Endothelial cell of umbilical vein (primary cell): ENCODE measurements around the gene USP46. TPM values are rescaled to one million over a fixed set of nuclear protein-coding genes. Genes with fewer than 3 reads are reported as not detected.

Source experiments
- BruUV-seq: library from RNA; stranded (reverse); fragments of 400-500 nt; replicated peaks from 2 replicates; lab custom pipeline; 2021; lab: Mats Ljungman, UMichigan
- CTCF ChIA-PET: fragments of 300-600, 350-600 bp; sonication (Branson Sonifier 250); formaldehyde crosslinking; loops from one replicate; lab custom pipeline; 2021; ENCODE audit warnings: antibody characterized with exemption, inconsistent platforms; lab: Charles Lee
- POLR2A ChIA-PET: fragments of 300-600, 350-600 bp; sonication (Branson Sonifier 250); formaldehyde crosslinking; loops from one replicate; lab custom pipeline; 2021; ENCODE audit warnings: antibody characterized with exemption, inconsistent platforms; lab: Charles Lee
- DNase-seq: peaks from one replicate; pipeline ENCODE4 v3.0.0-alpha.2; 2011; ENCODE audit warnings: low read depth, low spot score
- FAIRE-seq: peaks from 2 replicates; lab custom pipeline; 2011; peaks lifted over from hg19 to GRCh38; lab: Jason Lieb, UNC
- H2AFZ ChIP-seq: 2 replicates; pipeline ENCODE4 v1.6.0; 2012; ENCODE audit warnings: low read depth, low read length, control low read depth, inconsistent platforms
- H3K27ac ChIP-seq: 2 replicates; pipeline ENCODE4 v1.5.1; 2011; ENCODE audit warnings: low read depth, mild to moderate bottlenecking, control low read depth, low read length, moderate library complexity; ENCODE audit not compliant: insufficient read depth
- H3K27me3 ChIP-seq, 2 experiments: 2 replicates each; pipeline versions ENCODE4 v1.6.0 to v1.6.1; 2011; ENCODE audit warnings: low read length in 2 of 2, mixed read lengths in 1 of 2; ENCODE audit not compliant: control insufficient read depth in 2 of 2, insufficient read depth in 2 of 2
- H3K36me3 ChIP-seq, 2 experiments: 2 replicates in 1 of 2; 3 replicates in 1 of 2; pipeline ENCODE4 v1.5.1; 2011; ENCODE audit warnings: low read length in 2 of 2, mild to moderate bottlenecking in 1 of 2, moderate library complexity in 1 of 2; ENCODE audit not compliant: control insufficient read depth in 2 of 2, insufficient read depth in 2 of 2; ENCODE audit errors: extremely low read depth in 1 of 2
- H3K4me1 ChIP-seq: 3 replicates; pipeline ENCODE4 v1.5.1; 2011; ENCODE audit warnings: mild to moderate bottlenecking, low read length; ENCODE audit not compliant: control insufficient read depth, insufficient read depth; ENCODE audit errors: extremely low read depth
- H3K4me2 ChIP-seq: 2 replicates; pipeline ENCODE4 v1.6.1; 2011; ENCODE audit warnings: low read length, control low read depth, mixed read lengths; ENCODE audit not compliant: insufficient read depth
- H3K4me3 ChIP-seq, 3 experiments: fragments of 200-600 bp in 1 of 3; sonication (generic), shearing (Covaris generic) in 1 of 3; replicated peaks in 1 of 3; 2 replicates each; pipeline ENCODE4 v1.5.1; 2011 to 2016; ENCODE audit warnings: control low read depth in 3 of 3, low read length in 3 of 3, mild to moderate bottlenecking in 2 of 3, inconsistent platforms in 1 of 3, low read depth in 1 of 3, moderate library complexity in 1 of 3; ENCODE audit not compliant: insufficient read depth in 1 of 3
- H3K79me2 ChIP-seq: 2 replicates; pipeline ENCODE4 v1.6.0; 2012; ENCODE audit warnings: low read length, inconsistent platforms; ENCODE audit not compliant: control insufficient read depth, insufficient read depth
- H3K9ac ChIP-seq: replicated peaks from 2 replicates; pipeline ENCODE3; 2011; ENCODE audit warnings: low read length, control low read depth; ENCODE audit not compliant: insufficient read depth; ENCODE audit errors: extremely low read depth
- H3K9me1 ChIP-seq: replicated peaks from 3 replicates; pipeline ENCODE4 v1.6.0; 2011; ENCODE audit warnings: mild to moderate bottlenecking, low read length; ENCODE audit not compliant: control insufficient read depth, insufficient read depth; ENCODE audit errors: extremely low read depth
- H3K9me3 ChIP-seq: replicated peaks from 2 replicates; pipeline ENCODE4 v1.5.1; 2012; ENCODE audit warnings: low read length, inconsistent platforms; ENCODE audit not compliant: control insufficient read depth, insufficient read depth
- H4K20me1 ChIP-seq: replicated peaks from 2 replicates; pipeline ENCODE3; 2011; ENCODE audit warnings: mild to moderate bottlenecking, low read length; ENCODE audit not compliant: control insufficient read depth, insufficient read depth; ENCODE audit errors: extremely low read depth
- CTCF ChIP-seq, 2 donors: IDR thresholded peaks; 1 replicate in 1 of 2; 2 replicates in 1 of 2; pipeline ENCODE4 v1.5.1; 2011; ENCODE audit warnings: low read length in 2 of 2, mild to moderate bottlenecking in 2 of 2, moderate library complexity in 2 of 2, control low read depth in 1 of 2, inconsistent platforms in 1 of 2, low read depth in 1 of 2; ENCODE audit not compliant: insufficient read depth in 1 of 2; ENCODE audit errors: extremely low read depth in 1 of 2
- EZH2 ChIP-seq: IDR thresholded peaks from 2 replicates; pipeline ENCODE4 v1.6.1; 2012; ENCODE audit warnings: borderline replicate concordance, low read depth, mild to moderate bottlenecking, moderate library complexity, low read length, inconsistent platforms; ENCODE audit not compliant: severe bottlenecking
- FOS ChIP-seq: IDR thresholded peaks from 2 replicates; pipeline ENCODE4 v1.6.1; 2011; ENCODE audit warnings: mild to moderate bottlenecking, low read length, moderate library complexity, borderline replicate concordance; ENCODE audit not compliant: insufficient read depth
- GATA2 ChIP-seq: IDR thresholded peaks from 2 replicates; pipeline ENCODE4 v1.7.0; 2011; ENCODE audit warnings: low read depth, mild to moderate bottlenecking, moderate library complexity, mixed read lengths, low read length; ENCODE audit not compliant: insufficient read length, insufficient read depth
- JUN ChIP-seq: IDR thresholded peaks from 2 replicates; pipeline ENCODE4 v1.6.1; 2011; ENCODE audit warnings: borderline replicate concordance, low read depth; ENCODE audit not compliant: insufficient read length, insufficient read depth
- MAX ChIP-seq: IDR thresholded peaks from 2 replicates; pipeline ENCODE4 v1.6.1; 2011; ENCODE audit not compliant: insufficient read depth, insufficient read length
- MYC ChIP-seq: IDR thresholded peaks from one replicate; pipeline ENCODE4 v1.6.1; 2011; ENCODE audit warnings: mild to moderate bottlenecking, low read depth, low read length
- POLR2A ChIP-seq: IDR thresholded peaks from 2 replicates; pipeline ENCODE4 v1.6.1; 2012; ENCODE audit warnings: low read depth, mild to moderate bottlenecking, control low read depth, low read length
- POLR2AphosphoS5 ChIP-seq: IDR thresholded peaks from 2 replicates; pipeline ENCODE4 v1.6.1; 2012; ENCODE audit warnings: low read depth, mild to moderate bottlenecking, control low read depth, low read length, moderate library complexity; ENCODE audit not compliant: insufficient read depth
- dilution Hi-C: fragments of 300-500 bp; cut with MboI; formaldehyde crosslinking; loops from one replicate; pipeline ENCODE4 v1.15.0; 2019; ENCODE audit warnings: low sequenced_read_pairs; ENCODE audit not compliant: extremely low pct_ligation_motif_present
- intact Hi-C: fragments of 100-400 bp; cut with micrococcal nuclease; formaldehyde crosslinking; loops from one replicate; pipeline ENCODE4 v1.10.0; 2022
- polyA plus RNA-seq, 4 experiments: library from polyadenylated mRNA; depleted of rRNA in 3 of 4; stranded (reverse) in 3 of 4; unstranded in 1 of 4; fragments of >200 nt; gene quantifications; 2 replicates each; pipeline versions ENCODE4 v1.2.1 to v1.2.3, GENCODE V29; 2011 to 2012; ENCODE audit warnings: missing spikeins in 1 of 4
- total RNA-seq: library from RNA; stranded (reverse); gene quantifications from 2 replicates; pipeline ENCODE4 v1.2.3, GENCODE V29; 2021

Gene USP46
- total and polyA plus RNA-seq, 2 donors (not counting 3 experiments of a cell fraction or from before 2014, with no cell fraction given) = 5.2 to 23.7 TPM

GRCh38 chr4:52645300-52645699 is 13.8 kb downstream of the USP46 start:
- peaks cover 35% of the 10 kb centered on the region for H3K79me2 ChIP-seq
- FAIRE-seq = no peak

More at GRCh38 chr4:52645300-52645699, 13.8 kb downstream of the USP46 start:
- intact Hi-C loops (no loop called here), dilution Hi-C loops (no loop called here)
- no peaks in the 10 kb centered on the region for H4K20me1 ChIP-seq
- peaks cover 31% of the 10 kb centered on the region for H3K4me1 ChIP-seq
- POLR2A ChIA-PET = no interaction called here
- H3K4me3 ChIP-seq = no peak overlapping the region
- no peak overlapping the region for H3K27ac ChIP-seq
- no peaks in the 10 kb centered on the region for H3K36me3 ChIP-seq
- no peak overlapping the region for H3K9ac ChIP-seq
- no peaks in the 10 kb centered on the region for H3K9me1 ChIP-seq
- no peak overlapping the region for H2AFZ ChIP-seq
- TF ChIP-seq GATA2 (no peak), POLR2A (no peak), FOS (no peak), JUN (no peak), EZH2 (no peak), CTCF (IDR thresholded peaks at IDR 0.05; ENCODE audit: extremely low read depth in 1 of 2, insufficient read depth in 1 of 2, low read depth in 1 of 2, low read length in 2 of 2) (no peak), MAX (no peak), MYC (no peak), POLR2AphosphoS5 (no peak)
- no peaks in the 10 kb centered on the region for H3K27me3 ChIP-seq
- CTCF ChIA-PET = interaction anchor here (0.5 kb wide), 1 partner anchor 598 kb away, joined by 3 read pairs; no protein-coding TSS in a partner anchor
- H3K4me2 ChIP-seq = no peak overlapping the region
- no peak for DNase-seq
- BruUV-seq = no TSS peak
- no peaks in the 10 kb centered on the region for H3K9me3 ChIP-seq
